Activated B cell treated with CpG ODN at 0.5 μM for 24 hours (primary cell): ENCODE measurements around the gene TMEM132A. TPM values are rescaled to one million over a fixed set of nuclear protein-coding genes. Genes with fewer than 3 reads are reported as not detected.

ENCODE experiments used
- ATAC-seq: fragments of 200-7000 bp; cut with Tn5 transposase; one replicate; pipeline ENCODE4 v1.10.0; 2021; ENCODE audit warnings: low read depth, mild to moderate bottlenecking, moderate library complexity
- CTCF ChIA-PET: fragments of 350-600 bp; sonication (Branson Sonifier 250); formaldehyde crosslinking; loops from one replicate; lab custom pipeline; 2021; ENCODE audit warnings: antibody characterized with exemption; lab: Charles Lee
- POLR2A ChIA-PET: fragments of 350-600 bp; sonication (Branson Sonifier 250); formaldehyde crosslinking; loops from one replicate; lab custom pipeline; 2021; ENCODE audit warnings: antibody characterized with exemption; lab: Charles Lee
- DNase-seq: peaks from one replicate; pipeline ENCODE4 v3.0.0; 2022
- H3K27ac Mint-ChIP-seq: one replicate; pipeline ENCODE4 v1.8.0; 2020; ENCODE audit warnings: mixed read lengths
- H3K27me3 Mint-ChIP-seq: one replicate; pipeline ENCODE4 v1.8.0; 2021; ENCODE audit warnings: mixed read lengths
- H3K36me3 Mint-ChIP-seq: one replicate; pipeline ENCODE4 v1.8.0; 2021; ENCODE audit warnings: low read depth, mixed read lengths
- H3K4me1 Mint-ChIP-seq: one replicate; pipeline ENCODE4 v1.8.0; 2021; ENCODE audit warnings: mixed read lengths
- H3K4me3 Mint-ChIP-seq: one replicate; pipeline ENCODE4 v1.8.0; 2020; ENCODE audit warnings: mild to moderate bottlenecking, mixed read lengths
- H3K9me3 Mint-ChIP-seq: one replicate; pipeline ENCODE4 v1.8.0; 2020; ENCODE audit warnings: mixed read lengths
- CTCF ChIP-seq: fragments of 200-600 bp; IDR thresholded peaks from one replicate; pipeline ENCODE4 v1.8.0; 2022; ENCODE audit warnings: antibody characterized with exemption, mild to moderate bottlenecking
- intact Hi-C: fragments of 100-400 bp; cut with micrococcal nuclease; formaldehyde crosslinking; loops from one replicate; pipeline ENCODE4 v1.15.1; 2024
- total RNA-seq: library from RNA; stranded (reverse); gene quantifications from 2 replicates; pipeline ENCODE4 v1.2.3, GENCODE V29; 2022

TMEM132A gene
- total RNA-seq, 1 donor from 2014 or later, result 8.7 TPM

- no peak overlapping the region for H3K27ac Mint-ChIP-seq
- CTCF ChIA-PET, result interaction anchor here (0.6 kb wide), 1 partner anchor 159 kb away, joined by 3 read pairs; no protein-coding TSS in a partner anchor
- ATAC-seq, result no peak
- peak overlapping the region; percentile 59 for H3K4me3 Mint-ChIP-seq
- H3K4me1 Mint-ChIP-seq, result peaks cover 39% of the 10 kb centered on the region
- intact Hi-C loops, result no loop called here
- H3K36me3 Mint-ChIP-seq, result peaks cover 46% of the 10 kb centered on the region
- no peaks in the 10 kb centered on the region for H3K9me3 Mint-ChIP-seq
- no peak for TF ChIP-seq CTCF
- peaks cover 4% of the 10 kb centered on the region for H3K27me3 Mint-ChIP-seq
- POLR2A ChIA-PET, result interaction anchor here (0.6 to 3.8 kb wide), 8 partner anchors 8 to 88 kb away, joined by 3 to 20 read pairs (median 7); partner anchors contain the start of genes SLC15A3 and TMEM109
- DNase-seq, result no peak
Observed at GRCh38 chr11:60923800-60924109, 505 bp upstream of the TMEM132A start.

GRCh38 chr11:60924906-60925853 lies 920 bp downstream of the TMEM132A start:
- DNase-seq (no peak), ATAC-seq (peak; percentile 56)
- H3K36me3 Mint-ChIP-seq, result peaks cover 35% of the 10 kb centered on the region
- intact Hi-C loops, result no loop called here
- TF ChIP-seq CTCF, result no peak
- H3K9me3 Mint-ChIP-seq, result no peaks in the 10 kb centered on the region
- ChIA-PET POLR2A (no interaction called here), CTCF (no interaction called here)
- peaks cover 4% of the 10 kb centered on the region for H3K27me3 Mint-ChIP-seq
- peaks cover 33% of the 10 kb centered on the region for H3K4me1 Mint-ChIP-seq
- H3K4me3 Mint-ChIP-seq, result peak overlapping the region; percentile 69
- H3K27ac Mint-ChIP-seq, result no peak overlapping the region

GRCh38 chr11:60925868-60926267 lies 1.6 kb downstream of the TMEM132A start:
- Mint-ChIP-seq H3K4me3 (peak overlapping the region; percentile 69), H3K9me3 (no peaks in the 10 kb centered on the region), H3K36me3 (peaks cover 28% of the 10 kb centered on the region), H3K27me3 (peaks cover 4% of the 10 kb centered on the region), H3K27ac (no peak overlapping the region), H3K4me1 (peaks cover 34% of the 10 kb centered on the region)
- DNase-seq (no peak), ATAC-seq (no peak)
- ChIA-PET CTCF (no interaction called here), POLR2A (no interaction called here)
- no peak for TF ChIP-seq CTCF
- intact Hi-C loops, result no loop called here

GRCh38 chr11:60926500-60926899 lies 2.2 kb downstream of the TMEM132A start:
- ChIA-PET CTCF (interaction anchor here (0.8 kb wide), 1 partner anchor 11 kb away, joined by 3 read pairs; no protein-coding TSS in a partner anchor), POLR2A (interaction anchor here (10.8 kb wide), 1 partner anchor 11 kb away, joined by 191 read pairs; the partner anchor contains the start of gene TMEM109)
- Mint-ChIP-seq H3K27ac (no peak overlapping the region), H3K9me3 (no peaks in the 10 kb centered on the region), H3K36me3 (peaks cover 22% of the 10 kb centered on the region), H3K4me1 (peaks cover 41% of the 10 kb centered on the region), H3K27me3 (peaks cover 4% of the 10 kb centered on the region), H3K4me3 (no peak overlapping the region)
- TF ChIP-seq CTCF, result no peak
- intact Hi-C loops, result no loop called here
- no peak for ATAC-seq
- DNase-seq, result no peak

- DNase-seq (no peak), ATAC-seq (no peak)
- H3K27me3 Mint-ChIP-seq, result peaks cover 4% of the 10 kb centered on the region
- no peak overlapping the region for H3K27ac Mint-ChIP-seq
- peaks cover 47% of the 10 kb centered on the region for H3K4me1 Mint-ChIP-seq
- H3K4me3 Mint-ChIP-seq, result no peak overlapping the region
- TF ChIP-seq CTCF, result no peak
- CTCF ChIA-PET, result interaction anchor here (0.8 kb wide), 1 partner anchor 11 kb away, joined by 3 read pairs; no protein-coding TSS in a partner anchor
- H3K9me3 Mint-ChIP-seq, result no peaks in the 10 kb centered on the region
- H3K36me3 Mint-ChIP-seq, result peaks cover 15% of the 10 kb centered on the region
- intact Hi-C loops, result no loop called here
- POLR2A ChIA-PET, result interaction anchor here (10.8 kb wide), 1 partner anchor 11 kb away, joined by 191 read pairs; the partner anchor contains the start of gene TMEM109
Observed at GRCh38 chr11:60927061-60927592, 2.9 kb downstream of the TMEM132A start.
